CD14-positive monocyte (primary cell): Measurements from ENCODE around the gene CDH23. TPM values are rescaled to one million over a fixed set of nuclear protein-coding genes. Genes with fewer than 3 reads are reported as not detected.

Experiments
- DNase-seq, 3 donors: peaks; one replicate each; pipeline ENCODE4 v3.0.0-alpha.2; 2011 to 2022
- H2AFZ ChIP-seq: 2 replicates; pipeline ENCODE4 v1.6.0; 2012; ENCODE audit warnings: mild to moderate bottlenecking, low read depth, low read length, inconsistent platforms; ENCODE audit not compliant: insufficient read depth, poor library complexity, severe bottlenecking
- H3K27ac ChIP-seq, 2 donors: 1 replicate in 1 of 2; 2 replicates in 1 of 2; pipeline ENCODE4 v1.5.1; 2012 to 2013; ENCODE audit warnings: low read length in 2 of 2, control low read depth in 1 of 2, inconsistent platforms in 1 of 2, low read depth in 1 of 2, mild to moderate bottlenecking in 1 of 2
- H3K27me3 ChIP-seq, 2 donors: one replicate each; pipeline versions ENCODE4 v1.6.0 to v1.6.1; 2011 to 2013; ENCODE audit warnings: low read length in 2 of 2; ENCODE audit not compliant: control insufficient read depth in 2 of 2, insufficient read depth in 2 of 2
- H3K36me3 ChIP-seq, 2 donors: replicated peaks in 1 of 2; 1 replicate in 1 of 2; 2 replicates in 1 of 2; pipeline versions ENCODE4 v1.5.1 to v1.6.1; 2012 to 2013; ENCODE audit warnings: low read length in 2 of 2, control low read depth in 1 of 2, inconsistent platforms in 1 of 2, mild to moderate bottlenecking in 1 of 2; ENCODE audit not compliant: insufficient read depth in 2 of 2, control insufficient read depth in 1 of 2
- H3K4me1 ChIP-seq, 2 donors: 1 replicate in 1 of 2; 2 replicates in 1 of 2; pipeline versions ENCODE4 v1.5.1 to v1.6.1; 2012 to 2013; ENCODE audit warnings: low read length in 2 of 2, control low read depth in 1 of 2, inconsistent platforms in 1 of 2, mild to moderate bottlenecking in 1 of 2, moderate library complexity in 1 of 2; ENCODE audit not compliant: insufficient read depth in 2 of 2, control insufficient read depth in 1 of 2
- H3K4me2 ChIP-seq: replicated peaks from 2 replicates; pipeline ENCODE3; 2012; ENCODE audit warnings: low read length, moderate library complexity, mild to moderate bottlenecking; ENCODE audit not compliant: poor library complexity, severe bottlenecking; ENCODE audit errors: extremely low read depth
- H3K4me3 ChIP-seq, 3 experiments: fragments of 200-600 bp in 1 of 3; sonication (generic) in 1 of 3; replicated peaks in 1 of 3; 1 replicate in 2 of 3; 2 replicates in 1 of 3; pipeline ENCODE4 v1.5.1; 2011 to 2013; ENCODE audit warnings: low read length in 3 of 3, mild to moderate bottlenecking in 3 of 3, control low read depth in 2 of 3, low read depth in 2 of 3, inconsistent platforms in 1 of 3, moderate library complexity in 1 of 3
- H3K79me2 ChIP-seq: 2 replicates; pipeline ENCODE4 v1.6.0; 2012; ENCODE audit warnings: mild to moderate bottlenecking, control low read depth, inconsistent platforms, low read length, moderate library complexity; ENCODE audit not compliant: insufficient read depth
- H3K9ac ChIP-seq: 2 replicates; pipeline ENCODE4 v1.6.0; 2017; ENCODE audit warnings: low read length, mild to moderate bottlenecking; ENCODE audit not compliant: insufficient read depth, poor library complexity, severe bottlenecking
- H3K9me3 ChIP-seq, 2 donors: replicated peaks in 1 of 2; 1 replicate in 1 of 2; 2 replicates in 1 of 2; pipeline versions ENCODE4 v1.5.1 to v1.6.1; 2012 to 2013; ENCODE audit warnings: low read length in 2 of 2, control low read depth in 1 of 2; ENCODE audit not compliant: control insufficient read depth in 1 of 2, insufficient read depth in 1 of 2
- H4K20me1 ChIP-seq: 2 replicates; pipeline ENCODE4 v1.6.0; 2012; ENCODE audit warnings: mild to moderate bottlenecking, low read length, control low read depth, moderate library complexity; ENCODE audit not compliant: insufficient read depth
- H3K27ac Mint-ChIP-seq, 7 donors: one replicate each; pipeline ENCODE4 v1.8.0; 2020; ENCODE audit warnings: mild to moderate bottlenecking in 7 of 7, mixed read lengths in 7 of 7, moderate library complexity in 6 of 7, inconsistent platforms in 2 of 7
- H3K27me3 Mint-ChIP-seq, 3 donors: one replicate each; pipeline ENCODE4 v1.8.0; 2021 to 2022; ENCODE audit warnings: low read depth in 3 of 3, mild to moderate bottlenecking in 3 of 3, mixed read lengths in 3 of 3, moderate library complexity in 3 of 3, inconsistent platforms in 1 of 3
- H3K36me3 Mint-ChIP-seq, 2 donors: one replicate each; pipeline ENCODE4 v1.8.0; 2020; ENCODE audit warnings: mixed read lengths in 2 of 2, inconsistent platforms in 1 of 2, mild to moderate bottlenecking in 1 of 2
- H3K4me1 Mint-ChIP-seq: one replicate; pipeline ENCODE4 v1.8.0; 2020; ENCODE audit warnings: mild to moderate bottlenecking, mixed read lengths
- H3K4me3 Mint-ChIP-seq, 2 donors: one replicate each; pipeline ENCODE4 v1.8.0; 2020; ENCODE audit warnings: mild to moderate bottlenecking in 2 of 2, mixed read lengths in 2 of 2, moderate library complexity in 1 of 2
- H3K9me3 Mint-ChIP-seq, 7 donors: one replicate each; pipeline ENCODE4 v1.8.0; 2020 to 2022; ENCODE audit warnings: mixed read lengths in 7 of 7, mild to moderate bottlenecking in 6 of 7, moderate library complexity in 6 of 7, inconsistent platforms in 2 of 7
- WGBS: methylation state at CpG from one replicate; pipeline ENCODE4 v1.1.5; 2013; ENCODE audit warnings: missing lambda C conversion rate; ENCODE audit not compliant: insufficient coverage; 5-methylcytosine and 5-hydroxymethylcytosine counted together
- intact Hi-C, 2 donors: fragments of 100-400 bp; cut with micrococcal nuclease; formaldehyde crosslinking; loops; one replicate each; pipeline versions ENCODE4 v1.15.0 to v1.15.1; 2023
- polyA plus RNA-seq, 3 donors: library from polyadenylated mRNA; depleted of rRNA in 1 of 3; unstranded in 2 of 3; stranded (reverse) in 1 of 3; fragments of 300-500 nt in 2 of 3; fragments of >200 nt in 1 of 3; fragmentation: Illumina TruSeq in 2 of 3; gene quantifications; 1 replicate in 2 of 3; 2 replicates in 1 of 3; pipeline ENCODE4 v1.2.3, GENCODE V29; 2012 to 2021
- TF ChIP-seq, protein P1 (sequence below): fragments of 200-600 bp; IDR thresholded peaks from one replicate; pipeline ENCODE4 v1.8.0; 2022; ENCODE audit warnings: antibody characterized with exemption, mild to moderate bottlenecking

Gene CDH23
- polyA plus RNA-seq, 3 donors, result 8.2 to 36.2 (median 10.5) TPM

DNA sequence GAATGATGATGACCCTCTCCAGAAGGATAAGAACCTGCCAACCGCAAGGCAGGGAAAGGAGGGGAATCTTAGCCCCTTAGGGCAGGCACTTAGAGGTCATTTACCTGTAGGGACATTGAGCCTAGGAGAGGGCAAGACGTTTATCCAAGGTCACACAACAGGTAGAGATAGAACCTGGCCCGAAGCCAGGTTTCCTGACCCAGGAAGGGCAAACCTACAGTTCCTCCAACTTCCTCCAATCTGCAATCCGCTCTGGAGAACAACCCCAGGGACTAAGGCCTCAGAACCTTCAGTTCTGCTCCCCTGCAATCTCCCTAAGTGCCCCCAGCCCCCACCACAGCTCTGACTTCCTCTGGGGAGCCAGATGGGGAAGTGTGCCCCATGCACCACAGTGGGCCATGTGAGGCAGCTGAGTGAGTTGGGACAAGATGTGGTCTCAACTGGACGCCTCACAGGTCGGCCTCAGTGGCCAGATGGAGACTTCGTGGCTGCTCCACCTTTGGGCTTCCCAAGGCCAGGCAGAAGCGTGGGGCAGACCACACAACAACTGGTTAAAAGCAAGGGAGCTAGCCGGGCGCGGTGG, 455.7 kb downstream of the CDH23 start:
- H3K27ac Mint-ChIP-seq, result peak overlapping the region; percentile 96 to 100 (median 97)
- Histone ChIP-seq H3K9ac (peak overlapping the region; percentile 37), H3K4me1 (peaks cover 47 to 57% of the 10 kb centered on the region in 2 donors), H2AFZ (no peak overlapping the region), H3K4me3 (peak overlapping the region in 1 of 3 experiments; percentile 99), H3K4me2 (peak overlapping the region; percentile 95), H3K27me3 (no peaks in the 10 kb centered on the region), H3K36me3 (peaks cover 11 to 14% of the 10 kb centered on the region in 2 donors), H3K27ac (peak overlapping the region; percentile 87 to 97), H3K9me3 (no peaks in the 10 kb centered on the region), H3K79me2 (peaks cover 38% of the 10 kb centered on the region), H4K20me1 (peaks cover 36% of the 10 kb centered on the region)
- WGBS, result 15% methylated on average over 7 of the region's 11 CpGs
- TF ChIP-seq, protein P1, sequence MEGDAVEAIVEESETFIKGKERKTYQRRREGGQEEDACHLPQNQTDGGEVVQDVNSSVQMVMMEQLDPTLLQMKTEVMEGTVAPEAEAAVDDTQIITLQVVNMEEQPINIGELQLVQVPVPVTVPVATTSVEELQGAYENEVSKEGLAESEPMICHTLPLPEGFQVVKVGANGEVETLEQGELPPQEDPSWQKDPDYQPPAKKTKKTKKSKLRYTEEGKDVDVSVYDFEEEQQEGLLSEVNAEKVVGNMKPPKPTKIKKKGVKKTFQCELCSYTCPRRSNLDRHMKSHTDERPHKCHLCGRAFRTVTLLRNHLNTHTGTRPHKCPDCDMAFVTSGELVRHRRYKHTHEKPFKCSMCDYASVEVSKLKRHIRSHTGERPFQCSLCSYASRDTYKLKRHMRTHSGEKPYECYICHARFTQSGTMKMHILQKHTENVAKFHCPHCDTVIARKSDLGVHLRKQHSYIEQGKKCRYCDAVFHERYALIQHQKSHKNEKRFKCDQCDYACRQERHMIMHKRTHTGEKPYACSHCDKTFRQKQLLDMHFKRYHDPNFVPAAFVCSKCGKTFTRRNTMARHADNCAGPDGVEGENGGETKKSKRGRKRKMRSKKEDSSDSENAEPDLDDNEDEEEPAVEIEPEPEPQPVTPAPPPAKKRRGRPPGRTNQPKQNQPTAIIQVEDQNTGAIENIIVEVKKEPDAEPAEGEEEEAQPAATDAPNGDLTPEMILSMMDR, result no peak
- H3K4me3 Mint-ChIP-seq, result peak overlapping the region; percentile 60 to 99
- peaks cover 23 to 32% of the 10 kb centered on the region in 2 donors for H3K36me3 Mint-ChIP-seq
- intact Hi-C loops, result loop anchor here (1.0 to 5.0 kb wide), 2 partner anchors 8 to 45 kb away; no protein-coding TSS in a partner anchor
- H3K4me1 Mint-ChIP-seq, result peaks cover 47% of the 10 kb centered on the region
- peak; percentile 83 to 89 (median 85) for DNase-seq
- H3K27me3 Mint-ChIP-seq, result no peaks in the 10 kb centered on the region
- peaks cover 0 to 3% (median 0%) of the 10 kb centered on the region in 7 donors for H3K9me3 Mint-ChIP-seq

DNA sequence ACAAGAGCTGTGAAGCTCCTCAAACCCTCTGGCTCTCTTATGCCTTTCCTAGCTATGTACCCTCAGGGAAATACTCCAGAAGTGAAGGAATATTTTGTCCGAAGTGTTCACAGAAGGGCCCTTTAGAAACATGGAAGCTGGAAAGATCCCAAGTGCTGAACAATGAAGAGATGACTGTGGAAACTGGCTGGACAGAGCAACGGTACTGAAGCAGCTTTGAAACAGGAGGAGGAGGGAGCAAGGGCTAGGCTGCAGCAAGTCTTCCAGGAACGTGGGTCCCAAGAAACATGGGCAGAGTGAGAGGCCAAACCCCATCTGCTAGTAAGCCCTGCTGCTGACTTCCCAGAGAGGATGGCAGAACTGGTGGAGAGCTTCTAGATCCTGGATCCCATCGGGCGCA, 457.3 kb downstream of the CDH23 start:
- peaks cover 8 to 17% of the 10 kb centered on the region in 2 donors for H3K36me3 Mint-ChIP-seq
- H3K4me3 Mint-ChIP-seq, result no peak overlapping the region
- Histone ChIP-seq H3K79me2 (peaks cover 23% of the 10 kb centered on the region), H3K36me3 (no peaks in the 10 kb centered on the region), H3K9ac (no peak overlapping the region), H3K4me2 (no peak overlapping the region), H4K20me1 (peaks cover 20% of the 10 kb centered on the region), H2AFZ (no peak overlapping the region), H3K27me3 (no peaks in the 10 kb centered on the region), H3K9me3 (no peaks in the 10 kb centered on the region), H3K4me1 (peaks cover 41 to 51% of the 10 kb centered on the region in 2 donors), H3K27ac (no peak overlapping the region), H3K4me3 (no peak overlapping the region)
- peaks cover 0 to 3% (median 0%) of the 10 kb centered on the region in 7 donors for H3K9me3 Mint-ChIP-seq
- TF ChIP-seq, protein P1, result no peak
- intact Hi-C loops, result loop anchor here in 1 of 2 donors (5.0 kb wide), 1 partner anchor 43 kb away; no protein-coding TSS in a partner anchor
- H3K27me3 Mint-ChIP-seq, result peaks cover 0 to 2% (median 0%) of the 10 kb centered on the region in 3 donors
- peak overlapping the region in 3 of 7 donors; percentile 25 to 67 (median 27) for H3K27ac Mint-ChIP-seq
- no peak for DNase-seq
- peaks cover 42% of the 10 kb centered on the region for H3K4me1 Mint-ChIP-seq
- 83% methylated on average over 4 of the region's 5 CpGs for WGBS
